Activated T-cell treated with anti-CD3 and anti-CD28 coated beads for 1 hour (primary cell): ENCODE data around the gene EPHB2.

ENCODE experiments used
- DNase-seq: peaks from one replicate; pipeline ENCODE4 v3.0.0-alpha.2; 2020; ENCODE audit warnings: low read depth

Gene EPHB2

GRCh38 chr1:22722901-22723550 is 12.4 kb downstream of the EPHB2 start:
- no peak for DNase-seq

GRCh38 chr1:22727873-22728272 is 17.2 kb downstream of the EPHB2 start:
- DNase-seq: no peak

- DNase-seq: no peak
Observed at GRCh38 chr1:22728751-22729399, 18.2 kb downstream of the EPHB2 start.

- no peak for DNase-seq
Observed at GRCh38 chr1:22729400-22729773, 18.7 kb downstream of the EPHB2 start.

- DNase-seq: no peak
Observed at GRCh38 chr1:22729912-22730311, 19.3 kb downstream of the EPHB2 start.

GRCh38 chr1:22731924-22732720 is 21.5 kb downstream of the EPHB2 start:
- no peak for DNase-seq

GRCh38 chr1:22733643-22734042 is 23.0 kb downstream of the EPHB2 start:
- DNase-seq: no peak

GRCh38 chr1:22736501-22737080 is 26.0 kb downstream of the EPHB2 start:
- DNase-seq: no peak

GRCh38 chr1:22737374-22738068 is 26.9 kb downstream of the EPHB2 start:
- no peak for DNase-seq

GRCh38 chr1:22738069-22738435 is 27.4 kb downstream of the EPHB2 start:
- no peak for DNase-seq

- DNase-seq: no peak
Observed at GRCh38 chr1:22738522-22738921, 27.9 kb downstream of the EPHB2 start.

GRCh38 chr1:22739648-22740385 is 29.2 kb downstream of the EPHB2 start:
- DNase-seq: no peak

GRCh38 chr1:22741118-22741517 is 30.5 kb downstream of the EPHB2 start:
- no peak for DNase-seq

GRCh38 chr1:22745669-22746585 is 35.3 kb downstream of the EPHB2 start:
- no peak for DNase-seq

- no peak for DNase-seq
Observed at GRCh38 chr1:22747021-22747734, 36.5 kb downstream of the EPHB2 start.

- no peak for DNase-seq
Observed at GRCh38 chr1:22747735-22748073, 37.1 kb downstream of the EPHB2 start.

GRCh38 chr1:22749503-22749902 is 38.9 kb downstream of the EPHB2 start:
- no peak for DNase-seq

- no peak for DNase-seq
Observed at GRCh38 chr1:22749919-22750684, 39.5 kb downstream of the EPHB2 start.

- DNase-seq: no peak
Observed at GRCh38 chr1:22750685-22751051, 40.0 kb downstream of the EPHB2 start.
